SH-SY5Y (cell line): Measurements from ENCODE around the gene IL25.

Experiments
- GATA2 ChIP-seq: IDR thresholded peaks from 2 replicates; pipeline ENCODE4 v1.6.1; 2011; ENCODE audit warnings: mild to moderate bottlenecking, low read depth, low read length
- GATA3 ChIP-seq: IDR thresholded peaks from 2 replicates; pipeline ENCODE4 v1.6.1; 2011; ENCODE audit warnings: low read depth, mild to moderate bottlenecking, low read length, moderate library complexity

GRCh38 chr14:23406725-23407355 lies 34.2 kb downstream of the IL25 start:
- no peak for TF ChIP-seq GATA2
- no peak for TF ChIP-seq GATA3
